ENCODE measurements around the gene SRGAP3.

DNA sequence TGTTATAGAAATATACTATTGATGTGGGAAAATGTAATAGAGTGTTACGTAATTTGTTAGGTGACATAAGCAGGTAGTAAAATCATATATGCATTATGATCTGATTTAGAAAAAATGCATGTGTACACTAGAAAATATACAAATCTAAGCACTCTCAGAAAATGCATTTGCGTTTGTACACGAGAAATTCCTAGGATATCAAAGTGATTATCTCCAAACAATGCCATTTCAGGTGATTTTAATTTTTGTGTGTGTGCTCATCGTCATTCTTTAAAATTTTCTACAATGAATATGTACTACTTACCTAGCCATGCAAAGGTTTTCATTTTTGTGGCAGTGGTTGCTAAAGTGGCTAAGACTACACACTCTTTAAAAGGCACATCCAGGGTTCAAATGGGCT is 145.3 kb downstream of the SRGAP3 start:
- TF ChIP-seq, protein P1, sequence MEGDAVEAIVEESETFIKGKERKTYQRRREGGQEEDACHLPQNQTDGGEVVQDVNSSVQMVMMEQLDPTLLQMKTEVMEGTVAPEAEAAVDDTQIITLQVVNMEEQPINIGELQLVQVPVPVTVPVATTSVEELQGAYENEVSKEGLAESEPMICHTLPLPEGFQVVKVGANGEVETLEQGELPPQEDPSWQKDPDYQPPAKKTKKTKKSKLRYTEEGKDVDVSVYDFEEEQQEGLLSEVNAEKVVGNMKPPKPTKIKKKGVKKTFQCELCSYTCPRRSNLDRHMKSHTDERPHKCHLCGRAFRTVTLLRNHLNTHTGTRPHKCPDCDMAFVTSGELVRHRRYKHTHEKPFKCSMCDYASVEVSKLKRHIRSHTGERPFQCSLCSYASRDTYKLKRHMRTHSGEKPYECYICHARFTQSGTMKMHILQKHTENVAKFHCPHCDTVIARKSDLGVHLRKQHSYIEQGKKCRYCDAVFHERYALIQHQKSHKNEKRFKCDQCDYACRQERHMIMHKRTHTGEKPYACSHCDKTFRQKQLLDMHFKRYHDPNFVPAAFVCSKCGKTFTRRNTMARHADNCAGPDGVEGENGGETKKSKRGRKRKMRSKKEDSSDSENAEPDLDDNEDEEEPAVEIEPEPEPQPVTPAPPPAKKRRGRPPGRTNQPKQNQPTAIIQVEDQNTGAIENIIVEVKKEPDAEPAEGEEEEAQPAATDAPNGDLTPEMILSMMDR (IDR thresholded peaks at IDR 0.05) = no peak
- TF ChIP-seq EZH2 (IDR thresholded peaks at IDR 0.05; ENCODE audit: borderline replicate concordance, insufficient read depth, low read depth, low read length, poor library complexity, severe bottlenecking) = no peak

Data from B cell (primary cell).